Mesodermal cell (in vitro differentiated cells): ENCODE measurements around the gene NPAS1.

Experiments
- H3K27ac ChIP-seq: 2 replicates; pipeline ENCODE4 v1.7.0; 2013; ENCODE audit warnings: mild to moderate bottlenecking, low read depth, low read length, moderate library complexity; ENCODE audit not compliant: severe bottlenecking
- H3K36me3 ChIP-seq: 2 replicates; pipeline ENCODE4 v1.7.1; 2013; ENCODE audit warnings: mild to moderate bottlenecking, low read length, moderate library complexity; ENCODE audit not compliant: control insufficient read depth, insufficient read depth
- H3K4me1 ChIP-seq: one replicate; pipeline ENCODE4 v1.7.1; 2013; ENCODE audit warnings: mild to moderate bottlenecking, low read length; ENCODE audit not compliant: insufficient read depth, control insufficient read depth, poor library complexity, severe bottlenecking
- H3K4me3 ChIP-seq: 2 replicates; pipeline ENCODE4 v1.7.0; 2013; ENCODE audit warnings: low read length, control low read depth, mild to moderate bottlenecking; ENCODE audit not compliant: insufficient read depth, poor library complexity, severe bottlenecking; ENCODE audit errors: extremely low read depth
- H3K9me3 ChIP-seq: 2 replicates; pipeline ENCODE4 v1.7.1; 2013; ENCODE audit warnings: mild to moderate bottlenecking, low read length, moderate library complexity; ENCODE audit not compliant: control insufficient read depth
- WGBS, 2 experiments: methylation state at CpG; one replicate each; pipeline ENCODE4 v1.1.5; 2013; ENCODE audit warnings: missing lambda C conversion rate in 2 of 2; ENCODE audit not compliant: insufficient coverage in 2 of 2; 5-methylcytosine and 5-hydroxymethylcytosine counted together

Gene NPAS1

GRCh38 chr19:47081095-47081494, 61.5 kb downstream of the NPAS1 start:
- H3K4me3 ChIP-seq: no peak overlapping the region
- H3K9me3 ChIP-seq: no peaks in the 10 kb centered on the region
- 87 to 92% methylated on average over 4 to 6 of the region's 6 CpGs for WGBS, 2 experiments
- peaks cover 99% of the 10 kb centered on the region for H3K36me3 ChIP-seq
- H3K27ac ChIP-seq: no peak overlapping the region
- H3K4me1 ChIP-seq: peaks cover 3% of the 10 kb centered on the region

GRCh38 chr19:47082493-47082892, 62.9 kb downstream of the NPAS1 start:
- WGBS, 2 experiments: 91 to 93% methylated on average over 3 to 5 of the region's 5 CpGs
- peaks cover 100% of the 10 kb centered on the region for H3K36me3 ChIP-seq
- peaks cover 3% of the 10 kb centered on the region for H3K4me1 ChIP-seq
- H3K4me3 ChIP-seq: no peak overlapping the region
- H3K9me3 ChIP-seq: no peaks in the 10 kb centered on the region
- no peak overlapping the region for H3K27ac ChIP-seq

- H3K27ac ChIP-seq: no peak overlapping the region
- H3K4me1 ChIP-seq: peaks cover 3% of the 10 kb centered on the region
- no peaks in the 10 kb centered on the region for H3K9me3 ChIP-seq
- H3K36me3 ChIP-seq: peaks cover 95% of the 10 kb centered on the region
- WGBS, 2 experiments: 89 to 91% methylated on average over 16 of the region's 24 CpGs
- H3K4me3 ChIP-seq: no peak overlapping the region
Observed at GRCh38 chr19:47084879-47085439, 65.3 kb downstream of the NPAS1 start.

GRCh38 chr19:47086280-47086679, 66.6 kb downstream of the NPAS1 start:
- peaks cover 95% of the 10 kb centered on the region for H3K36me3 ChIP-seq
- H3K9me3 ChIP-seq: no peaks in the 10 kb centered on the region
- WGBS, 2 experiments: 98% methylated on average over 14 to 17 of the region's 17 CpGs
- peaks cover 3% of the 10 kb centered on the region for H3K4me1 ChIP-seq
- no peak overlapping the region for H3K4me3 ChIP-seq
- no peak overlapping the region for H3K27ac ChIP-seq

GRCh38 chr19:47089767-47090350, 70.2 kb downstream of the NPAS1 start:
- Histone ChIP-seq H3K4me3 (no peak overlapping the region), H3K9me3 (no peaks in the 10 kb centered on the region), H3K36me3 (peaks cover 87% of the 10 kb centered on the region), H3K27ac (no peak overlapping the region), H3K4me1 (peaks cover 4% of the 10 kb centered on the region)
- 96 to 97% methylated on average over 21 of the region's 21 CpGs for WGBS, 2 experiments

GRCh38 chr19:47093254-47093653, 73.6 kb downstream of the NPAS1 start:
- Histone ChIP-seq H3K9me3 (no peaks in the 10 kb centered on the region), H3K4me1 (peaks cover 5% of the 10 kb centered on the region), H3K4me3 (no peak overlapping the region), H3K27ac (no peak overlapping the region), H3K36me3 (peaks cover 76% of the 10 kb centered on the region)
- WGBS, 2 experiments: 93 to 100% methylated on average over 5 of the region's 5 CpGs

- no peak overlapping the region for H3K27ac ChIP-seq
- H3K4me3 ChIP-seq: no peak overlapping the region
- H3K4me1 ChIP-seq: peaks cover 5% of the 10 kb centered on the region
- peaks cover 77% of the 10 kb centered on the region for H3K36me3 ChIP-seq
- 96 to 97% methylated on average over 10 of the region's 10 CpGs for WGBS, 2 experiments
- no peaks in the 10 kb centered on the region for H3K9me3 ChIP-seq
Observed at GRCh38 chr19:47093841-47094240, 74.2 kb downstream of the NPAS1 start.

- WGBS, 2 experiments: 88 to 97% methylated on average over 11 to 13 of the region's 15 CpGs
- H3K4me3 ChIP-seq: no peak overlapping the region
- H3K27ac ChIP-seq: no peak overlapping the region
- peaks cover 5% of the 10 kb centered on the region for H3K4me1 ChIP-seq
- no peaks in the 10 kb centered on the region for H3K9me3 ChIP-seq
- peaks cover 72% of the 10 kb centered on the region for H3K36me3 ChIP-seq
Observed at GRCh38 chr19:47094557-47095475, 75.2 kb downstream of the NPAS1 start.
